MCF 10A (cell line): ENCODE results near the gene SH3D19. TPM values are rescaled to one million over a fixed set of nuclear protein-coding genes. Genes with fewer than 3 reads are reported as not detected.

ENCODE experiments used
- BruUV-seq: library from RNA; stranded (reverse); fragments of 400-500 nt; replicated peaks from 2 replicates; lab custom pipeline; 2021; lab: Mats Ljungman, UMichigan
- CTCF ChIA-PET: fragments of 300-600 bp; sonication (Branson Sonifier 250); formaldehyde crosslinking; extraction: SDS; loops from one replicate; lab custom pipeline; 2021; ENCODE audit warnings: antibody characterized with exemption, inconsistent platforms; lab: Yijun Ruan, JAX
- POLR2A ChIA-PET: fragments of 300-600, 350-650 bp; sonication (Branson Sonifier 250); formaldehyde crosslinking; extraction: SDS; loops from one replicate; lab custom pipeline; 2020; ENCODE audit warnings: antibody characterized with exemption, inconsistent platforms; lab: Yijun Ruan, JAX
- DNase-seq: peaks from one replicate; pipeline ENCODE4 v3.0.0-alpha.2; 2018; ENCODE audit not compliant: unreplicated experiment
- H3K27ac Mint-ChIP-seq: one replicate; pipeline ENCODE4 v1.8.0; 2022; ENCODE audit warnings: mild to moderate bottlenecking, low read depth, mixed read lengths; ENCODE audit not compliant: unreplicated experiment
- H3K27me3 Mint-ChIP-seq: one replicate; pipeline ENCODE4 v1.8.0; 2022; ENCODE audit warnings: mixed read lengths; ENCODE audit not compliant: insufficient read depth, unreplicated experiment
- H3K36me3 Mint-ChIP-seq: one replicate; pipeline ENCODE4 v1.8.0; 2022; ENCODE audit warnings: mild to moderate bottlenecking, moderate library complexity, mixed read lengths; ENCODE audit not compliant: insufficient read depth, unreplicated experiment
- H3K4me1 Mint-ChIP-seq: one replicate; pipeline ENCODE4 v1.8.0; 2022; ENCODE audit warnings: mixed read lengths; ENCODE audit not compliant: insufficient read depth, unreplicated experiment
- H3K4me3 Mint-ChIP-seq: one replicate; pipeline ENCODE4 v1.8.0; 2022; ENCODE audit warnings: mild to moderate bottlenecking, moderate library complexity, mixed read lengths; ENCODE audit not compliant: unreplicated experiment
- H3K9me3 Mint-ChIP-seq: one replicate; pipeline ENCODE4 v1.8.0; 2022; ENCODE audit warnings: mixed read lengths; ENCODE audit not compliant: unreplicated experiment
- CTCF ChIP-seq: fragments of 200-600 bp; IDR thresholded peaks from one replicate; pipeline ENCODE4 v1.8.0; 2022; ENCODE audit warnings: antibody characterized with exemption, mild to moderate bottlenecking; ENCODE audit not compliant: unreplicated experiment
- intact Hi-C: fragments of 100-400 bp; cut with micrococcal nuclease; formaldehyde crosslinking; loops from 2 replicates; pipeline ENCODE4 v1.14.1; 2022
- total RNA-seq: library from RNA; stranded (reverse); gene quantifications from 2 replicates; pipeline ENCODE4 v1.2.3, GENCODE V29; 2022

The SH3D19 gene
- total RNA-seq, 1 experiment from 2014 or later = 51.3 TPM

GRCh38 chr4:151110236-151110635 lies 215.2 kb downstream of the SH3D19 start:
- ChIA-PET POLR2A (interaction anchor here (0.6 to 0.7 kb wide), 3 partner anchors 11 to 272 kb away, joined by 3 read pairs; no protein-coding TSS in a partner anchor), CTCF (interaction anchor here (0.6 kb wide), 1 partner anchor 88 kb away, joined by 5 read pairs; no protein-coding TSS in a partner anchor)
- Mint-ChIP-seq H3K4me3 (no peak overlapping the region), H3K27ac (no peak overlapping the region), H3K36me3 (peaks cover 85% of the 10 kb centered on the region), H3K9me3 (no peaks in the 10 kb centered on the region), H3K27me3 (no peaks in the 10 kb centered on the region), H3K4me1 (no peaks in the 10 kb centered on the region)
- BruUV-seq = no TSS peak
- intact Hi-C loops = no loop called here
- no peak for DNase-seq
- no peak for TF ChIP-seq CTCF

GRCh38 chr4:151107063-151107462 lies 218.3 kb downstream of the SH3D19 start:
- Mint-ChIP-seq H3K27ac (peak overlapping the region; percentile 13), H3K4me1 (peaks cover 6% of the 10 kb centered on the region), H3K27me3 (no peaks in the 10 kb centered on the region), H3K9me3 (no peaks in the 10 kb centered on the region), H3K36me3 (peaks cover 87% of the 10 kb centered on the region), H3K4me3 (no peak overlapping the region)
- intact Hi-C loops = no loop called here
- CTCF ChIA-PET = interaction anchor here (0.7 to 1.7 kb wide), 2 partner anchors 11 to 252 kb away, joined by 3 to 9 read pairs; no protein-coding TSS in a partner anchor
- BruUV-seq = no TSS peak
- POLR2A ChIA-PET = no interaction called here
- DNase-seq = no peak
- no peak for TF ChIP-seq CTCF

- Mint-ChIP-seq H3K4me1 (peaks cover 10% of the 10 kb centered on the region), H3K36me3 (peaks cover 92% of the 10 kb centered on the region), H3K9me3 (no peaks in the 10 kb centered on the region), H3K4me3 (no peak overlapping the region), H3K27ac (no peak overlapping the region), H3K27me3 (no peaks in the 10 kb centered on the region)
- POLR2A ChIA-PET = interaction anchor here (2.5 to 7.3 kb wide), 2 partner anchors 8 to 12 kb away, joined by 10 to 44 read pairs; no protein-coding TSS in a partner anchor
- CTCF ChIA-PET = interaction anchor here (0.6 to 1.5 kb wide), 4 partner anchors 12 to 1246 kb away, joined by 3 to 9 read pairs (median 4); no protein-coding TSS in a partner anchor
- no TSS peak for BruUV-seq
- no peak for TF ChIP-seq CTCF
- intact Hi-C loops = no loop called here
- no peak for DNase-seq
Observed at GRCh38 chr4:151105454-151106032, 219.9 kb downstream of the SH3D19 start.

GRCh38 chr4:151104621-151105020 lies 220.8 kb downstream of the SH3D19 start:
- no peak overlapping the region for H3K4me3 Mint-ChIP-seq
- DNase-seq = no peak
- peaks cover 100% of the 10 kb centered on the region for H3K36me3 Mint-ChIP-seq
- H3K27me3 Mint-ChIP-seq = no peaks in the 10 kb centered on the region
- ChIA-PET CTCF (interaction anchor here (0.6 to 1.5 kb wide), 6 partner anchors 13 to 1247 kb away, joined by 3 to 9 read pairs (median 4); no protein-coding TSS in a partner anchor), POLR2A (interaction anchor here (2.5 to 7.3 kb wide), 2 partner anchors 9 to 13 kb away, joined by 10 to 44 read pairs; no protein-coding TSS in a partner anchor)
- H3K4me1 Mint-ChIP-seq = peaks cover 10% of the 10 kb centered on the region
- no TSS peak for BruUV-seq
- intact Hi-C loops = no loop called here
- no peak overlapping the region for H3K27ac Mint-ChIP-seq
- no peak for TF ChIP-seq CTCF
- no peaks in the 10 kb centered on the region for H3K9me3 Mint-ChIP-seq
